ENCODE data around the gene GID4.

- TF ChIP-seq CTCF (IDR thresholded peaks at IDR 0.05; ENCODE audit: low read depth, low read length) (no peak), MAX (IDR thresholded peaks at IDR 0.05; ENCODE audit: low read depth, low read length) (no peak), POLR2A (IDR thresholded peaks at IDR 0.05; ENCODE audit: extremely low read depth, insufficient read length) (no peak)
Measured at GRCh38 chr17:18110636-18111145, 71.5 kb downstream of the GID4 start.

All from NB4 (cell line).